Measurements from ENCODE around the gene CARD14. TPM values are rescaled to one million over a fixed set of nuclear protein-coding genes. Genes with fewer than 3 reads are reported as not detected.

CARD14 gene
- total RNA-seq, 1 experiment from 2014 or later, result 2.3 TPM

- peaks cover 5% of the 10 kb centered on the region; the same call in 1 of the 2 replicates for H4K20me1 ChIP-seq (ENCODE audit: low read length)
Measured at GRCh38 chr17:80214012-80214877, 44.4 kb downstream of the CARD14 start.

GRCh38 chr17:80214878-80215210, 45.0 kb downstream of the CARD14 start:
- Histone ChIP-seq H3K27me3 (ENCODE audit: low read length) (no peaks in the 10 kb centered on the region), H3K4me2 (ENCODE audit: low read length) (no peak overlapping the region), H3K9me3 (ENCODE audit: low read length) (no peaks in the 10 kb centered on the region), H3K9ac (ENCODE audit: low read length) (no peak overlapping the region), H3K36me3 (ENCODE audit: low read depth, low read length) (peaks cover 24% of the 10 kb centered on the region), H2AFZ (ENCODE audit: low read length) (no peak overlapping the region), H3F3A (ENCODE audit: low read length, unreplicated experiment) (no peaks in the 10 kb centered on the region), H3K9me2 (replicated peaks; ENCODE audit: low read length) (no peaks in the 10 kb centered on the region), H3K27ac (ENCODE audit: low read length) (no peak overlapping the region), H3K4me1 (ENCODE audit: insufficient read depth, low read length) (peaks cover 12% of the 10 kb centered on the region), H4K20me1 (ENCODE audit: low read length) (peaks cover 5% of the 10 kb centered on the region; the same call in 1 of the 2 replicates), H3K4me3 (ENCODE audit: low read length) (no peak overlapping the region), H3K79me2 (ENCODE audit: low read length) (peaks cover 27% of the 10 kb centered on the region)
- DNase-seq (no peak), ATAC-seq (no peak)
- POLR2A ChIA-PET (ENCODE audit: unreplicated experiment), result no interaction called here
- TF ChIP-seq EZH2phosphoT487 (IDR thresholded peaks at IDR 0.05; ENCODE audit: borderline replicate concordance, low read length), result no peak
- TF ChIP-seq, protein P1, sequence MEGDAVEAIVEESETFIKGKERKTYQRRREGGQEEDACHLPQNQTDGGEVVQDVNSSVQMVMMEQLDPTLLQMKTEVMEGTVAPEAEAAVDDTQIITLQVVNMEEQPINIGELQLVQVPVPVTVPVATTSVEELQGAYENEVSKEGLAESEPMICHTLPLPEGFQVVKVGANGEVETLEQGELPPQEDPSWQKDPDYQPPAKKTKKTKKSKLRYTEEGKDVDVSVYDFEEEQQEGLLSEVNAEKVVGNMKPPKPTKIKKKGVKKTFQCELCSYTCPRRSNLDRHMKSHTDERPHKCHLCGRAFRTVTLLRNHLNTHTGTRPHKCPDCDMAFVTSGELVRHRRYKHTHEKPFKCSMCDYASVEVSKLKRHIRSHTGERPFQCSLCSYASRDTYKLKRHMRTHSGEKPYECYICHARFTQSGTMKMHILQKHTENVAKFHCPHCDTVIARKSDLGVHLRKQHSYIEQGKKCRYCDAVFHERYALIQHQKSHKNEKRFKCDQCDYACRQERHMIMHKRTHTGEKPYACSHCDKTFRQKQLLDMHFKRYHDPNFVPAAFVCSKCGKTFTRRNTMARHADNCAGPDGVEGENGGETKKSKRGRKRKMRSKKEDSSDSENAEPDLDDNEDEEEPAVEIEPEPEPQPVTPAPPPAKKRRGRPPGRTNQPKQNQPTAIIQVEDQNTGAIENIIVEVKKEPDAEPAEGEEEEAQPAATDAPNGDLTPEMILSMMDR (conservative IDR thresholded peaks at IDR 0.05; ENCODE audit: low read depth, low read length), result no peak
- TF ChIP-seq EZH2 (IDR thresholded peaks at IDR 0.05; ENCODE audit: low read length, unreplicated experiment), result no peak
- CTCF ChIA-PET, result no interaction called here
- intact Hi-C loops (cut with micrococcal nuclease), result no loop called here
- no TSS peak for BruUV-seq (replicated peaks)

More at GRCh38 chr17:80214012-80214877, 44.4 kb downstream of the CARD14 start:
- H3K36me3 ChIP-seq (ENCODE audit: low read depth, low read length), result peaks cover 24% of the 10 kb centered on the region
- peaks cover 21% of the 10 kb centered on the region for H3K79me2 ChIP-seq (ENCODE audit: low read length)
- intact Hi-C loops (cut with micrococcal nuclease), result no loop called here
- no peak overlapping the region for H3K9ac ChIP-seq (ENCODE audit: low read length)
- H3K9me3 ChIP-seq (ENCODE audit: low read length), result no peaks in the 10 kb centered on the region
- H3K27me3 ChIP-seq (ENCODE audit: low read length), result no peaks in the 10 kb centered on the region
- no TSS peak for BruUV-seq (replicated peaks)
- H2AFZ ChIP-seq (ENCODE audit: low read length), result no peak overlapping the region
- DNase-seq (no peak), ATAC-seq (no peak)
- no peak overlapping the region for H3K4me3 ChIP-seq (ENCODE audit: low read length)
- H3K4me1 ChIP-seq (ENCODE audit: insufficient read depth, low read length), result peaks cover 6% of the 10 kb centered on the region
- CTCF ChIA-PET, result no interaction called here
- no peak overlapping the region for H3K4me2 ChIP-seq (ENCODE audit: low read length)
- POLR2A ChIA-PET (ENCODE audit: unreplicated experiment), result no interaction called here
- H3K27ac ChIP-seq (ENCODE audit: low read length), result no peak overlapping the region
- H3K9me2 ChIP-seq (replicated peaks; ENCODE audit: low read length), result no peaks in the 10 kb centered on the region
- no peaks in the 10 kb centered on the region for H3F3A ChIP-seq (ENCODE audit: low read length, unreplicated experiment)
- no peak for TF ChIP-seq EZH2 (IDR thresholded peaks at IDR 0.05; ENCODE audit: low read length, unreplicated experiment)
- no peak for TF ChIP-seq EZH2phosphoT487 (IDR thresholded peaks at IDR 0.05; ENCODE audit: borderline replicate concordance, low read length)
- TF ChIP-seq, protein P1 (conservative IDR thresholded peaks at IDR 0.05; ENCODE audit: low read depth, low read length), result no peak

All from PC-3 (cell line).